GM06990 (cell line): ENCODE results near the gene EIF3D.
"Not testable (repeated sequence)": the region's sequence is repeated elsewhere in the genome, so short reads cannot be mapped to it uniquely, and the experiment has no call there.

Experiments used
- DNase-seq: peaks from one replicate; pipeline ENCODE4 v3.0.0-alpha.2; 2011; ENCODE audit not compliant: insufficient read length; ENCODE audit errors: extremely low read depth
- H3K27me3 ChIP-seq: replicated peaks from 2 replicates; pipeline ENCODE4 v1.6.0; 2011; ENCODE audit warnings: low read length; ENCODE audit not compliant: control insufficient read depth, insufficient read depth
- H3K36me3 ChIP-seq: 2 replicates; pipeline ENCODE4 v1.5.1; 2011; ENCODE audit warnings: low read length; ENCODE audit not compliant: control insufficient read depth, insufficient read depth
- H3K4me3 ChIP-seq: replicated peaks from 2 replicates; pipeline ENCODE4 v1.5.1; 2011; ENCODE audit warnings: low read depth, mild to moderate bottlenecking, control low read depth, low read length
- CTCF ChIP-seq: IDR thresholded peaks from 2 replicates; pipeline ENCODE4 v1.5.1; 2011; ENCODE audit warnings: low read length, control low read depth, mild to moderate bottlenecking, inconsistent platforms; ENCODE audit not compliant: insufficient read depth, poor library complexity, severe bottlenecking

The EIF3D gene

DNA sequence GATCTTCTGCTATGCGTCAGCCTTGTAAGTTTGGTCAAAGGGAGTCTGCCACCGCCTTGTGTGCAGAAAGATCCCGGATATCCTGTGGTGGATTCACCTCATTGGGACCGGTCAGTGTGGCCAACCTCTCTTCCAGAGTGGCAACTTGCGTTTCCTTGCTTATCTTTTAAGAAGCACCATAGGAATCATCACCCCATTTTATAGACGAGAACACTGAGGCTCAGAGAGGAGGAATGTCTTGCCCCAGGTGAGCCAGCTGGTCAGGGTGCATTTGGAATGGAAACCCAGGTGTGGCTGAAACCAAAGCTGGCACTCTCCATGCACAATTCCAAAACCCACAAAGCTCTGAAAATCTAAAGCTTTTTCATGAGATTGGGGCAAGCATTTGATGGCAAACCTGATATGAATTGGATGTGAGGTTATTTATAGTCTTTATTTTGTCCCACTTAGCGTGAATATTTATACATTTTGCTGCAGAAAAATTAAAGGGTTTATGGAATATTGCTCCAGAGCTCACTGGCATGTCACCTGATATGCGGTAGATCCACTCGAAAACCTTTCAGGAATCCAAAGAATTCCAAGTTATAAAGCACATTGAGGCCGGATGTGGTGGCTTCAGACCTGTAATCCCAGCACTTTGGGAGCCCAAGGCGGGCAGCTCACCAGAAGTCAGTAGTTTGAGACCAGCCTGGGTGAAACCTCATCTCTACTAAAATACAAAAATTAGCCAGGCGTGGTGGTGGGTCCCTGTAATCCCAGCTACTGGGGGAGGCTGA lies 12.1 kb upstream of the EIF3D start:
- DNase-seq = no peak
- Histone ChIP-seq H3K4me3 (no peak overlapping the region), H3K27me3 (peaks cover 2% of the 10 kb centered on the region), H3K36me3 (no peaks in the 10 kb centered on the region)
- no peak for TF ChIP-seq CTCF

GRCh38 chr22:36538529-36538928 lies 9.6 kb upstream of the EIF3D start:
- H3K36me3 ChIP-seq = no peaks in the 10 kb centered on the region
- no peak for DNase-seq

DNA sequence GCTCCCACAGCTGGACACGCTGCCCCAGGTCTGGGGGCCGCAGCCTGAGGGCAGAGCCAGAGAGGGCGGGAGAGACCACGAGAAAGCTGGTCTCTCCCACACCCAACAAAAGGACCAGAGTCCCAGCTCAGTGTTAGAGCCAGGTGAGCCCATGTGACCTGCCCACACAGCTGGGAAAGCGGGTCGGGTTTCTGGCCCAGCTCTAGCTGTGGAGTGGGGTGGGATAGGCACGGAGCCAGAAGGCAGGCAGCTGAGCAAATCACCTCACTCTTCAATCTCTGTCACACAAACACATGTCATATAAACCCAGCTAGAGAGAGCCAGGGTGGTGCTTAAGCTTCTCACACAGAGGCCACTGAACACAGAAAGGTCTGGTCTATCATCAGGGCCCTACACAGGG lies 7.8 kb upstream of the EIF3D start:
- no peak overlapping the region for H3K4me3 ChIP-seq
- TF ChIP-seq CTCF = no peak
- peaks cover 2% of the 10 kb centered on the region for H3K27me3 ChIP-seq
- H3K36me3 ChIP-seq = no peaks in the 10 kb centered on the region
- no peak for DNase-seq

More at GRCh38 chr22:36538529-36538928, 9.6 kb upstream of the EIF3D start:
- Histone ChIP-seq H3K27me3 (peaks cover 2% of the 10 kb centered on the region), H3K4me3 (no peak overlapping the region)
- TF ChIP-seq CTCF = no peak

- not testable (repeated sequence) for H3K36me3 ChIP-seq, H3K4me3 ChIP-seq, H3K27me3 ChIP-seq, DNase-seq
Observed at GRCh38 chr22:36533320-36533719, 4.4 kb upstream of the EIF3D start.

DNA sequence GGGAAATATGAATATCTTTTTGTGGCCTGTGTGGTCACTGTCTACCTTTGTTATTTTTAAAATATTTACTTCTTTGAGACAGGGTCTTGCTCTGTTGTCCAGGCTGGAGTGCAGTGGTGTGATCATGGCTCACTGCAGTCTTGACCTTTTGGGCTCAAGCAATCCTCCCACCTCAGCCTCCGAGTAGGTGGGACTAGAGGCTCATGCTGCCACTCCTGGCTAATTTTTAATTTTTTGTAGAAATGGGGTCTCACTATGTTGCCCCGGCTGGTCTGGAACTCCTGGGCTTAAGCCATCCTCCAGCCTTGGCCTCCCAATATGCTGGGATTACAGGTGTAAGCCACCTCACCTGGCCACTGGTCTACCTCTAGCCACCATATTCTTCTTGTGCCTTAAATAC lies 3.5 kb upstream of the EIF3D start:
- Histone ChIP-seq H3K4me3 (no peak overlapping the region), H3K36me3 (no peaks in the 10 kb centered on the region), H3K27me3 (no peaks in the 10 kb centered on the region)
- no peak for TF ChIP-seq CTCF
- DNase-seq = no peak

DNA sequence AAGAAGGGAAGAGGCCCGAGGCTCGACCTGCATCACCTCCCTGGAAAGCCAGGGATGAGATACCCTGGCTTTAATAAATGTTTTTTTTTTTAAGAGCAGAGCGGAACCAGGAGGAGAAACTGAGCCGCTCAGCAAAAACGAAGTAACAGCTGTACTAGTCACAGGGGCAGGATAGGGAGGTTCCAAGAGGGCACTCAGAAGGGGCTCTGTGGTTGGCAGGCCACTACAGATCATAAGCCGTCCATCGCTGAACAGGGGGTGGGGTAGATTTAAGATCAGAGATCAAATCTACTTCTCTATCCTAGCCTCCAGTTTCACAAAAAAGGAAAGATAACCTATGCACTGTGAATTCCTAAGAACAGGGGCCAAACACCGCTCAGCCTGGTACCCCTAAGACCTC lies 625 bp downstream of the EIF3D start:
- H3K27me3 ChIP-seq = no peaks in the 10 kb centered on the region
- DNase-seq = no peak
- H3K4me3 ChIP-seq = peak overlapping the region; percentile 98
- peaks cover 21% of the 10 kb centered on the region for H3K36me3 ChIP-seq
- no peak for TF ChIP-seq CTCF
